K562 treated with DMSO at 1 percent for 12 hours (cell line): Measurements from ENCODE around the gene SPECC1. TPM values are rescaled to one million over a fixed set of nuclear protein-coding genes. Genes with fewer than 3 reads are reported as not detected.

Experiments used
- total RNA-seq: library from RNA; unstranded; fragments of 300-600 nt; gene quantifications from 2 replicates; pipeline ENCODE4 v1.2.3, GENCODE V29; 2022; ENCODE audit not compliant: insufficient read depth

The SPECC1 gene, protein sequence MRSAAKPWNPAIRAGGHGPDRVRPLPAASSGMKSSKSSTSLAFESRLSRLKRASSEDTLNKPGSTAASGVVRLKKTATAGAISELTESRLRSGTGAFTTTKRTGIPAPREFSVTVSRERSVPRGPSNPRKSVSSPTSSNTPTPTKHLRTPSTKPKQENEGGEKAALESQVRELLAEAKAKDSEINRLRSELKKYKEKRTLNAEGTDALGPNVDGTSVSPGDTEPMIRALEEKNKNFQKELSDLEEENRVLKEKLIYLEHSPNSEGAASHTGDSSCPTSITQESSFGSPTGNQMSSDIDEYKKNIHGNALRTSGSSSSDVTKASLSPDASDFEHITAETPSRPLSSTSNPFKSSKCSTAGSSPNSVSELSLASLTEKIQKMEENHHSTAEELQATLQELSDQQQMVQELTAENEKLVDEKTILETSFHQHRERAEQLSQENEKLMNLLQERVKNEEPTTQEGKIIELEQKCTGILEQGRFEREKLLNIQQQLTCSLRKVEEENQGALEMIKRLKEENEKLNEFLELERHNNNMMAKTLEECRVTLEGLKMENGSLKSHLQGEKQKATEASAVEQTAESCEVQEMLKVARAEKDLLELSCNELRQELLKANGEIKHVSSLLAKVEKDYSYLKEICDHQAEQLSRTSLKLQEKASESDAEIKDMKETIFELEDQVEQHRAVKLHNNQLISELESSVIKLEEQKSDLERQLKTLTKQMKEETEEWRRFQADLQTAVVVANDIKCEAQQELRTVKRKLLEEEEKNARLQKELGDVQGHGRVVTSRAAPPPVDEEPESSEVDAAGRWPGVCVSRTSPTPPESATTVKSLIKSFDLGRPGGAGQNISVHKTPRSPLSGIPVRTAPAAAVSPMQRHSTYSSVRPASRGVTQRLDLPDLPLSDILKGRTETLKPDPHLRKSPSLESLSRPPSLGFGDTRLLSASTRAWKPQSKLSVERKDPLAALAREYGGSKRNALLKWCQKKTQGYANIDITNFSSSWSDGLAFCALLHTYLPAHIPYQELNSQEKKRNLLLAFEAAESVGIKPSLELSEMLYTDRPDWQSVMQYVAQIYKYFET
- 9.4 and 16.9 TPM in 2 replicates for total RNA-seq

DNA sequence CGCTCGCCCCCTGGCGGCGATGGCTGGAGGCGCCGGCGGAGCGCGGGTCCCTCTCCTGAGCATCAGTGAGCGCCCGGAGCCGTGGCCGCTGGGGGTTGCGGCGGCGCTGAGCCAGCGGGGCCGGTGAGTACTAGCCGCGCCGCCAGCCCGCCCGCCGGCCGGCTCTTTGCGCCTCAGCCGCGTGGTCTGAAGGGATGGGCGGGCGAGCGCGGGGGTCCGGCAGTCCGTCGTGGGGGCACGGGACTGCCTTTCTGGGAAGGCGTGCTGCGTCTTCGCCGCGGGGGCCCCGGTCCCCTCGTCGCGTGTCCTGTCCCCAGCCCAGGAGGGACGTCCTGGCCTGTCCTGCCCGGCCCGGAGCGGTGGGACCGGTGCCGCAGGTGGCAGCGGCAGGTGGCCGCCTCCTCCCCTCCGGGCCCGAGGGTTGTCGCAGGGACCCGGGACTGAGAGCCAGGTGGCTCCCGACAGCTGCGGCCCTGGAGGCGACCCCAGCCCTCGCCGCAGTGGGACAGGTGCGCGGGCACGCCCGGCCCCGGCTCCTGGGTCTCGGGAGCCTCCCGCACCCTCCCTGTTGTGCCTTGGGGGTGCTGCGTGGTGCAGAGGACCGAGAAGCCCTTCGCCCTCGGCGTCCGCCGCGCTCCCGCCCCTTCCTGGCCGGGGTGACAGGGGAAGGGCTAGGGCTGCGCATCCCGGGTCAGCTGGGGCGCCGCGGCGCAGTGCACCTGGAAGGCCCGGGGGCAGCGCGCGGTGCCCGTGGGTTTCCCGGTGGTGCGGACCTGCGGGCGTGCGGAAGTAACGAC lies at the start of gene SPECC1:
Gene SPECC1, plus strand, starts transcription at position 58 of the 797 bp plus-strand sequence. CDS start 87,293 bp downstream, outside the sequence.

DNA sequence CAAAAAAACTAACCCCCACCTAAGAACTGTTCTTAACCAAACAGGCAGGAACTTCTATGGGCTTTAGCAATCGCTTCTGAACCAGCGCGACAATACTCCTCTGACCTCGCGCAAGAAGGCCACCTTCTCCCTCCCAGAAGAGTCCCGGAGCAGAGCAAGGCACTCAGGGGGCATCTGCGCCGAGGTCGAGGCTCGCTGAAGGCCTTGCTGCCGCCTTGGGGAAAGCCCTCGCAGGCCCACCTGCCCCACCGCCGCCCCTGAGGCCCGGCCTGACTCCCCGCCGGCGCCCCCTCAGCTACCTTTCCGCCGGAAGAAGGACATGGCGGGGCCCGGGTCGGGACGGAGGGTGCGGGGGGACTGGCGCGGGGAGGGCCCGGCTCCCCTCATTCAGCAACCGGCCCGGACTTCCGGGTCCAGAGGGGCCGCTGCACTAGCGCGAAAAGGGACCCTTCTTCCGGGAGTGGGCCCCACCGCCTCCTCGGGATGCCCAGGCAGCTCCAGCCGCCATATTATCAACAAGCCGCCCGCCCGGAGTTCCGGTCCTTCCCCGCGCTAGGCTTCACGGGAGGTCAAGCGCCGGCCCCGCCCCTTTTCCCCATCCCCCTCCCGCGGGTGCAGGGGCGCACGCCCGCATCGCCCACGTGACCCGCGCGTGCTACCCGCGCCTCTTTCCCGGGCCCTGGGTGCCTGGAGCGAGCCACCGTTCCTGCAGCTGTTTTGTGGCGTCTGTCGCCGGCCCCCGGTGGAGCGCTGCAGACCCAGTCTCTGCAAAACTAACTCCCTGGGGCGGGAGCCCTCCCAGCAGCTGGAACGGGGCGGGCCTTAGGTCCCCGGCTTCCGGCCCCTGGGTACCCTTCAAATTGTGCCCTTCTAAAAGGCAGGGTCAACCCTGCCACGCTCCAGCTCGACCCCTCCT lies 31.6 kb upstream of the SPECC1 start, which contains the start of gene AKAP10:
Gene AKAP10, minus strand, starts transcription at position 536 of the 916 bp plus-strand sequence. Its CDS starts 149 bp downstream, at position 387.

Other genes starting within 250 kb of the SPECC1 start
- not detected in 2 replicates for gene ULK2, start 141.4 kb upstream of the SPECC1 start, total RNA-seq
- 6.4 and 10.1 TPM in 2 replicates for gene AKAP10, start 31.5 kb upstream of the SPECC1 start, total RNA-seq